A673 (cell line): Measurements from ENCODE around the gene BATF3.

ENCODE experiments used
- EZH2 ChIP-seq: fragments of 200-600 bp; sonication (generic); IDR thresholded peaks from 2 replicates; pipeline ENCODE4 v1.6.1; 2017; ENCODE audit warnings: borderline replicate concordance, low read depth, mild to moderate bottlenecking, mixed read lengths, antibody characterized with exemption, low read length; ENCODE audit not compliant: poor library complexity, severe bottlenecking
- TF ChIP-seq, protein P1 (sequence below): fragments of 300-800, 200-600 bp; sonication (generic); conservative IDR thresholded peaks from 2 replicates; pipeline ENCODE4 v1.5.1; 2017; ENCODE audit warnings: low read depth, mild to moderate bottlenecking, antibody characterized with exemption, low read length, moderate library complexity, mixed read lengths

DNA sequence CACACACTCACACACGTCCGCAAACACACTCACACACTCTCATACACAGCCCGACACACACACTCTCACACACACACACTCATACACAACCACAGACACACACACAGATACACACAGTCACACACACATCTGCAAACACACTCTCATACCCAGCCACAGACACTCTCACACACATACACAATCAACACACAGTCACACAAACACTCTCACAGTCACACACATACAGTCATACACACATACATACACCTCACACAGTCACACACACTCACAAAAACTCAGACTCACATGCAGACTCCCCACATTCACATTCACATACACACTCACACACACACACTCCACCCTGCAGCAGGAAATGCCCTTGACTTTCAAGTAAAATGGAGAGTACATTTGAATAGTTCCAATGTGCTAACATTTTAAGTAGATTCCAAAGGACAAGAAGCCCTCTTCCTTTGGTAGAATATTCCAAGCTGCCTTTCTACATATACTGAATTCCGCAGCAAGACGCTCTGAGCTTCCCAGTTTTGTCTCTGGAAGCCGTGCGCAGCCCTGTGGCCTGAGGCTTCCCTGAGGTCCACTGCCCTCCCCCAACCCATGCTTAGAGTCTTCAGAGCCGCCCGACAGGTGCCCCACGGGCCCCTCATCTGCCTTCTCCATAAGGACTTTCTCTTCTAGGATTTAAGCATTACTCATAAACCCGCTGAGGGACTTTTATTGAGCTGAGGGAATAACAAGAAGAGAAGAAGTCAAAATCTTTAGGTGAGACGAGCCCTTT lies 9.7 kb downstream of the BATF3 start:
- TF ChIP-seq, protein P1, sequence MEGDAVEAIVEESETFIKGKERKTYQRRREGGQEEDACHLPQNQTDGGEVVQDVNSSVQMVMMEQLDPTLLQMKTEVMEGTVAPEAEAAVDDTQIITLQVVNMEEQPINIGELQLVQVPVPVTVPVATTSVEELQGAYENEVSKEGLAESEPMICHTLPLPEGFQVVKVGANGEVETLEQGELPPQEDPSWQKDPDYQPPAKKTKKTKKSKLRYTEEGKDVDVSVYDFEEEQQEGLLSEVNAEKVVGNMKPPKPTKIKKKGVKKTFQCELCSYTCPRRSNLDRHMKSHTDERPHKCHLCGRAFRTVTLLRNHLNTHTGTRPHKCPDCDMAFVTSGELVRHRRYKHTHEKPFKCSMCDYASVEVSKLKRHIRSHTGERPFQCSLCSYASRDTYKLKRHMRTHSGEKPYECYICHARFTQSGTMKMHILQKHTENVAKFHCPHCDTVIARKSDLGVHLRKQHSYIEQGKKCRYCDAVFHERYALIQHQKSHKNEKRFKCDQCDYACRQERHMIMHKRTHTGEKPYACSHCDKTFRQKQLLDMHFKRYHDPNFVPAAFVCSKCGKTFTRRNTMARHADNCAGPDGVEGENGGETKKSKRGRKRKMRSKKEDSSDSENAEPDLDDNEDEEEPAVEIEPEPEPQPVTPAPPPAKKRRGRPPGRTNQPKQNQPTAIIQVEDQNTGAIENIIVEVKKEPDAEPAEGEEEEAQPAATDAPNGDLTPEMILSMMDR: no peak
- no peak for TF ChIP-seq EZH2
